GM23248 (cell line): ENCODE data around the gene SNRK.

Experiments
- EZH2 ChIP-seq: fragments of 200-600 bp; sonication (generic); IDR thresholded peaks from 2 replicates; pipeline ENCODE4 v1.6.1; 2018; ENCODE audit warnings: antibody characterized with exemption, mild to moderate bottlenecking; ENCODE audit not compliant: insufficient read depth, poor library complexity, severe bottlenecking
- EZH2phosphoT487 ChIP-seq: fragments of 200-600 bp; sonication (generic); IDR thresholded peaks from 2 replicates; pipeline ENCODE4 v1.6.1; 2018; ENCODE audit warnings: antibody characterized with exemption, moderate library complexity, mild to moderate bottlenecking, low read depth; ENCODE audit not compliant: insufficient read depth

DNA sequence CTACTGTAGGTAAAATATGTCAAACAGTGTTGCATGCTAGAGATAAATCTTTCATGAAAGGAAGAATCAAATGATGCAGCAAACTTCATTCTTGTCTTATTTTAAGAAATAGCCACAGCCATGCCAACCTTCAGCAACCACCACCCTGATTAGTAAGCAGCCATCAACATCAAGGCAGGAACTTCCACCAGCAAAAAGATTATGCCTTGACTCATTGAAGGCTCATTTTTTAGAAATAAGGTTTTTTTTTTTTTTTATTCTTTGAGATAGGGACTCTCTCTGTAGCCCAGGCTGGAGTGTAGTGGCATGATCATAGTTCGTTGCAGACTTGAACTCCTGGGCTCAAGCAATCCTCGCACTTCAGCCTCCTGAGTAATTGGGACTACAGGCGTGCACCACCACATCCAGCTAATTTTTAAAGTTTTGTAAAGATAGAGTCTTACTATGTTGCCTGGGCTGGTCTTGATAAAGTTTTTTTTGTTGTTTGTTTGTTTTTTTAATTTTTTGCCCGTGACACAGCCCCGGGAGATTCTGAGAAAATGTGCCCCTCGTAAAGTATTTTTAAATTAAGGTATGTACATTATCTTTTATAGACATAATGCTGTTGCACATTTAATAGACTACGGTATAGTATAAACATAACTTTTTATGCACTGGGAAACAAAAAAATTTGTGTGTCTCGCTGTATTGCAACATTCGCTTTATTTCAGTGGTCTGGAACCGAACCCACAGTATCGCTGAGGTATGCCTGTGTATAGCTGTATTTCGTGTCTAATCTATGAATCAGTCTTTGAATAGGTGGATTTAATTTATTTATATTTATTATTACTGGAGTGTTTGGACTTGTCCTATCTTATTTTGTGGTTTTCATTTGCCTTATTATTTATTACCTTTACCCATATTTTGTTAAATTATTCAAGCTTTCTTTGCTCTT is 23.3 kb downstream of the SNRK start:
- TF ChIP-seq EZH2 (no peak), EZH2phosphoT487 (no peak)
